Lower leg skin (tissue), 3 donors: ENCODE measurements around the gene FOXB1.

Experiments
- CTCF ChIP-seq, 3 donors: fragments of 450-650 bp; IDR thresholded peaks; one replicate each; pipeline ENCODE4 v1.5.1; 2016; ENCODE audit warnings: antibody characterized with exemption in 3 of 3, mild to moderate bottlenecking in 3 of 3, moderate library complexity in 2 of 3
- POLR2A ChIP-seq, 2 donors: fragments of 450-650 bp; IDR thresholded peaks; one replicate each; pipeline ENCODE4 v1.6.1; 2016 to 2017; ENCODE audit warnings: antibody characterized with exemption in 2 of 2, mild to moderate bottlenecking in 1 of 2, moderate library complexity in 1 of 2

GRCh38 chr15:59995568-59996297 is 8.4 kb upstream of the FOXB1 start:
- TF ChIP-seq CTCF (IDR thresholded peaks at IDR 0.05) = no peak
- TF ChIP-seq POLR2A (IDR thresholded peaks at IDR 0.05) = no peak
